ENCODE data around the gene CPED1. TPM values are rescaled to one million over a fixed set of nuclear protein-coding genes. Genes with fewer than 3 reads are reported as not detected.

CPED1 gene
- 100 to 1,000 TPM in 1 of 2 donors, 10 to 100 TPM in 1; 77.4 to 126 TPM for total RNA-seq

DNA sequence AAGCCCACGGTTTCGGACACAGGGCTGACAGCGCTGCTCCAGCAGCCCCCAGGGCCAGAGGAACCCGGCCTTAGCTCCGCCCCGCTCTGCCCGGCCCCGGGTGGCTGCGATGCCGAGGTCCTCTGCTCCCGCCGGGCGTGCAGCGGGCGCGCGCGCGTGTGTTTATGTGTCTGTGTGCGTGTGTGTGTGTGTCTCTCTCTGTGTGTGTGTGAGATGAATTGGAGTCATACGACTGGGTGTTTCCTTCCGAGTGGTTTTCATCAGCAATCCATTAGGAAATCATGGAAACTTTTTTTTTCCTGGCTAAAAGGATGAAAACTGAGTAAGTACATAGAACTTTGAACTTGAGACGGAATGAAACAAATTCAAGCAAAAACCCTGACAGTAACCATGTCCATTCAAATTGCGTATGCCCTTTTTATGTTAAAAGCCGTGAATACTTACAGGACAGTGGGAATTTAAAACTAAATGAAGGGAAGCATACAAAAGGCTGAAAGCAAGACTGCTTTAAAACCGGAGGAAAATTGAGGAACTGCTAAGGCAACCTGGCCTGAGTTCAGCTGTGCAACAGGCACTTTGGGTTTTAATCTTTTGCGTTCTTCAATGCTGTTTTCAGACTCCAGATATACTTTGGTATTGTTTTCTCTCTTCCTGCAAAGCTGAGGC is at the start of gene CPED1:
Gene CPED1 (plus strand): TSS at position 121 of the 666 bp plus-strand sequence. CDS start 911 bp downstream, outside the sequence.
- peak; percentile 43 for DNase-seq (ENCODE audit: low spot score)
- Histone ChIP-seq H3K27me3 (replicated peaks; ENCODE audit: insufficient read depth) (no peaks in the 10 kb centered on the region), H3K9me3 (no peaks in the 10 kb centered on the region), H3K36me3 (no peaks in the 10 kb centered on the region), H3K4me3 (peak within 1 kb of the TSS; percentile 77), H3K27ac (peak within 1 kb of the TSS; percentile 83 to 85), H3K4me1 (ENCODE audit: control insufficient read depth in 1 of 2, low read depth in 2 of 2) (peaks cover 9 to 19% of the 10 kb centered on the region in 2 donors)
- TF ChIP-seq, protein P1, sequence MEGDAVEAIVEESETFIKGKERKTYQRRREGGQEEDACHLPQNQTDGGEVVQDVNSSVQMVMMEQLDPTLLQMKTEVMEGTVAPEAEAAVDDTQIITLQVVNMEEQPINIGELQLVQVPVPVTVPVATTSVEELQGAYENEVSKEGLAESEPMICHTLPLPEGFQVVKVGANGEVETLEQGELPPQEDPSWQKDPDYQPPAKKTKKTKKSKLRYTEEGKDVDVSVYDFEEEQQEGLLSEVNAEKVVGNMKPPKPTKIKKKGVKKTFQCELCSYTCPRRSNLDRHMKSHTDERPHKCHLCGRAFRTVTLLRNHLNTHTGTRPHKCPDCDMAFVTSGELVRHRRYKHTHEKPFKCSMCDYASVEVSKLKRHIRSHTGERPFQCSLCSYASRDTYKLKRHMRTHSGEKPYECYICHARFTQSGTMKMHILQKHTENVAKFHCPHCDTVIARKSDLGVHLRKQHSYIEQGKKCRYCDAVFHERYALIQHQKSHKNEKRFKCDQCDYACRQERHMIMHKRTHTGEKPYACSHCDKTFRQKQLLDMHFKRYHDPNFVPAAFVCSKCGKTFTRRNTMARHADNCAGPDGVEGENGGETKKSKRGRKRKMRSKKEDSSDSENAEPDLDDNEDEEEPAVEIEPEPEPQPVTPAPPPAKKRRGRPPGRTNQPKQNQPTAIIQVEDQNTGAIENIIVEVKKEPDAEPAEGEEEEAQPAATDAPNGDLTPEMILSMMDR (IDR thresholded peaks at IDR 0.05): no peak
- peak; percentile 53 for ATAC-seq (ENCODE audit: insufficient number of reproducible peaks, low FRiP score, low read depth)

DNA sequence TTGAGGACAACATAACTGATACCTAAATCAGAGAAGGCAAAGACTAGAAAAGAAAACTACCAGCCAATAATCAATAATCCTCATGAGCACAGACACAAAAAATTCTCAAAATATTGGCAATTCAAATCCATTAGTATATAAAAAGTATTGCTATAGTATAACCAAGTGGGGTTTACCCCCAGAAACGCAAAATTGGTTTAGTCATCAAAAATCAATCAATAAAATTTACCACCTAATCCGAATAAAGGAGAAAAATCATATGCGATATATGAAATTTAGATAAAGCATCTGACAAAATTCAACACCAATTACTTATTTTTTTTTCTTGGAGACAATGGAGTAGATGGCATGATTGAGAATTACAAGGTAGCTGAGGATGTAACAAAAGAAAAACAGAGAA is 49.2 kb upstream of the CPED1 start:
- no peak for ATAC-seq (ENCODE audit: insufficient number of reproducible peaks, low FRiP score, low read depth)
- H3K36me3 ChIP-seq: no peaks in the 10 kb centered on the region
- H3K9me3 ChIP-seq: no peaks in the 10 kb centered on the region
- DNase-seq (ENCODE audit: low spot score): no peak
- no peak overlapping the region for H3K27ac ChIP-seq
- H3K27me3 ChIP-seq (replicated peaks; ENCODE audit: insufficient read depth): no peaks in the 10 kb centered on the region
- H3K4me1 ChIP-seq (ENCODE audit: control insufficient read depth in 1 of 2, low read depth in 2 of 2): no peaks in the 10 kb centered on the region
- no peak overlapping the region for H3K4me3 ChIP-seq
- TF ChIP-seq, protein P1 (IDR thresholded peaks at IDR 0.05): no peak

DNA sequence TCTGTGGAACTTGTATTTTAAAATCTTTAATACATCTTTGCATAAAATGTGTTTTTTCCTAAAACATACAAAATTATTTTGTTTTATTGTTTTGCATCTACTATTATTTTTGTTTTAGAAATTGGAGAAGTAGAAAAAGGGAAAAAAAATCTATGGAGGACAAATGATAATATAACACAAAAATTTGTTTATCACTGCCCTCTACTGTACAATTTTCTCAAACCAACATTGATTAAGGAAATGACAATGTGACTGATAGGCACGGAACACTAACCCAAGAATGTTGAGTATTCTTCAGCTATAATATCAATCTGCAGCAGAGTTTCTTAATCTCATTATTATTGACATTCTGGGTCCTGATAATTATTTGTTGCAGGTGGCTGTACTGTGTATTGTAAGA is 47.4 kb upstream of the CPED1 start:
- TF ChIP-seq, protein P1 (IDR thresholded peaks at IDR 0.05): peak; percentile 26
- Histone ChIP-seq H3K36me3 (no peaks in the 10 kb centered on the region), H3K27ac (no peak overlapping the region), H3K4me3 (no peak overlapping the region), H3K27me3 (replicated peaks; ENCODE audit: insufficient read depth) (no peaks in the 10 kb centered on the region), H3K9me3 (no peaks in the 10 kb centered on the region), H3K4me1 (ENCODE audit: control insufficient read depth in 1 of 2, low read depth in 2 of 2) (no peaks in the 10 kb centered on the region)
- ATAC-seq (ENCODE audit: insufficient number of reproducible peaks, low FRiP score, low read depth) (no peak), DNase-seq (ENCODE audit: low spot score) (no peak)

DNA sequence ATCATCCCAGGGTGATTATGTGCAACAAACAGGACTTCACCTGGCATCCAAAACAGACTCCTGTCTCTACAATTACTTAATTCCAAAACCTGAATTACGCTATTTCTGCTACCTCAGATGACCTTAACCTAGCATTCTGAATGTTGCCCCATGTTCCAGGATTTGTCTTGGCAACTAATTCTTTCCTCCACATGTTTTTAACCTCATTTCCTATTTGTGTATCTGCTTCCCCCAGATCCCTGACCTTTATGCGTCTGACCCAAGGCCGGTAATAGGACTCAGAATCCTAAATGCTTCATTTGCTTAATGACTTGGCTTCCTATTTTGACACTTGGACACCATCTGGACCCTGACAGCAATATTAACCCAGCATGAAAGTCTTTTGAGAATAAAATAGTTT is 46.7 kb upstream of the CPED1 start:
- TF ChIP-seq, protein P1 (IDR thresholded peaks at IDR 0.05): no peak
- Histone ChIP-seq H3K9me3 (no peaks in the 10 kb centered on the region), H3K36me3 (no peaks in the 10 kb centered on the region), H3K4me3 (no peak overlapping the region), H3K27me3 (replicated peaks; ENCODE audit: insufficient read depth) (no peaks in the 10 kb centered on the region), H3K27ac (no peak overlapping the region), H3K4me1 (ENCODE audit: control insufficient read depth in 1 of 2, low read depth in 2 of 2) (no peaks in the 10 kb centered on the region)
- ATAC-seq (ENCODE audit: insufficient number of reproducible peaks, low FRiP score, low read depth) (no peak), DNase-seq (ENCODE audit: low spot score) (no peak)

DNA sequence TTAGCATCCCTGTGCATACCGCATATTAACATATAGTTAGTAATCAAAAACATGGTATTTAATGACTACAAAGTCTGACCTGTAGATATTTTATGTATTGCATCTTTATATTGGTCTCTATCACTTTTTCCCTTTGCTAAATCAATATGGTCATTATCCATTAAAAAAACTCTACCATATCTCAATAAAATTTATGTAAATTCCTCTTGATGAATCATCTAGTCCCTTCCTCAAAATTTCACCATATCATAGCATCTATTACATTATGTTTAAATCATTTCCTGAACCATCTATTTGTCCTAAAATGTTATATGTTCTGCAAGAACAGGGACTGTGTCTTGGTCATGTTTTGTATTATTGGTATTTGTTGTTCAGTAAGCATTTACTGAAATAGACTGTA is 45.6 kb upstream of the CPED1 start:
- Histone ChIP-seq H3K9me3 (no peaks in the 10 kb centered on the region), H3K4me3 (no peak overlapping the region), H3K27me3 (replicated peaks; ENCODE audit: insufficient read depth) (no peaks in the 10 kb centered on the region), H3K27ac (no peak overlapping the region), H3K4me1 (ENCODE audit: control insufficient read depth in 1 of 2, low read depth in 2 of 2) (no peaks in the 10 kb centered on the region), H3K36me3 (no peaks in the 10 kb centered on the region)
- DNase-seq (ENCODE audit: low spot score) (no peak), ATAC-seq (ENCODE audit: insufficient number of reproducible peaks, low FRiP score, low read depth) (no peak)
- TF ChIP-seq, protein P1 (IDR thresholded peaks at IDR 0.05): no peak
